GM13976 (cell line): ENCODE data around the gene NPRL2.
A peak's percentile ranks its signal among the peaks of the same experiment; 100 is the strongest.

ENCODE experiments used
- DNase-seq: peaks from one replicate; pipeline ENCODE4 v3.0.0; 2012; ENCODE audit warnings: low spot score
- in situ Hi-C: fragments of 300-500 bp; cut with MboI; formaldehyde crosslinking; loops from one replicate; pipeline ENCODE4 v1.12.0; 2022; ENCODE audit warnings: low sequenced_read_pairs, mixed read lengths, inconsistent platforms; ENCODE audit not compliant: unreplicated experiment
- TF ChIP-seq, protein P1 (sequence below): IDR thresholded peaks from 2 replicates; pipeline ENCODE4 v1.5.1; 2012; ENCODE audit warnings: borderline replicate concordance, mild to moderate bottlenecking; ENCODE audit not compliant: insufficient read depth; ENCODE audit errors: extremely low read depth, missing control alignments, control extremely low read depth

NPRL2 gene

GRCh38 chr3:50351323-50351697, 735 bp upstream of the NPRL2 start:
- TF ChIP-seq, protein P1, sequence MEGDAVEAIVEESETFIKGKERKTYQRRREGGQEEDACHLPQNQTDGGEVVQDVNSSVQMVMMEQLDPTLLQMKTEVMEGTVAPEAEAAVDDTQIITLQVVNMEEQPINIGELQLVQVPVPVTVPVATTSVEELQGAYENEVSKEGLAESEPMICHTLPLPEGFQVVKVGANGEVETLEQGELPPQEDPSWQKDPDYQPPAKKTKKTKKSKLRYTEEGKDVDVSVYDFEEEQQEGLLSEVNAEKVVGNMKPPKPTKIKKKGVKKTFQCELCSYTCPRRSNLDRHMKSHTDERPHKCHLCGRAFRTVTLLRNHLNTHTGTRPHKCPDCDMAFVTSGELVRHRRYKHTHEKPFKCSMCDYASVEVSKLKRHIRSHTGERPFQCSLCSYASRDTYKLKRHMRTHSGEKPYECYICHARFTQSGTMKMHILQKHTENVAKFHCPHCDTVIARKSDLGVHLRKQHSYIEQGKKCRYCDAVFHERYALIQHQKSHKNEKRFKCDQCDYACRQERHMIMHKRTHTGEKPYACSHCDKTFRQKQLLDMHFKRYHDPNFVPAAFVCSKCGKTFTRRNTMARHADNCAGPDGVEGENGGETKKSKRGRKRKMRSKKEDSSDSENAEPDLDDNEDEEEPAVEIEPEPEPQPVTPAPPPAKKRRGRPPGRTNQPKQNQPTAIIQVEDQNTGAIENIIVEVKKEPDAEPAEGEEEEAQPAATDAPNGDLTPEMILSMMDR: no peak

GRCh38 chr3:50350213-50350526, 405 bp downstream of the NPRL2 start:
- no peak for DNase-seq
- in situ Hi-C loops: no loop called here
- TF ChIP-seq, protein P1: no peak

More at GRCh38 chr3:50351323-50351697, 735 bp upstream of the NPRL2 start:
- in situ Hi-C loops: no loop called here
- DNase-seq: no peak

GRCh38 chr3:50347187-50347813, 3.3 kb downstream of the NPRL2 start:
- DNase-seq: peak; percentile 73
- in situ Hi-C loops: no loop called here
- TF ChIP-seq, protein P1: peak; percentile 51

DNA sequence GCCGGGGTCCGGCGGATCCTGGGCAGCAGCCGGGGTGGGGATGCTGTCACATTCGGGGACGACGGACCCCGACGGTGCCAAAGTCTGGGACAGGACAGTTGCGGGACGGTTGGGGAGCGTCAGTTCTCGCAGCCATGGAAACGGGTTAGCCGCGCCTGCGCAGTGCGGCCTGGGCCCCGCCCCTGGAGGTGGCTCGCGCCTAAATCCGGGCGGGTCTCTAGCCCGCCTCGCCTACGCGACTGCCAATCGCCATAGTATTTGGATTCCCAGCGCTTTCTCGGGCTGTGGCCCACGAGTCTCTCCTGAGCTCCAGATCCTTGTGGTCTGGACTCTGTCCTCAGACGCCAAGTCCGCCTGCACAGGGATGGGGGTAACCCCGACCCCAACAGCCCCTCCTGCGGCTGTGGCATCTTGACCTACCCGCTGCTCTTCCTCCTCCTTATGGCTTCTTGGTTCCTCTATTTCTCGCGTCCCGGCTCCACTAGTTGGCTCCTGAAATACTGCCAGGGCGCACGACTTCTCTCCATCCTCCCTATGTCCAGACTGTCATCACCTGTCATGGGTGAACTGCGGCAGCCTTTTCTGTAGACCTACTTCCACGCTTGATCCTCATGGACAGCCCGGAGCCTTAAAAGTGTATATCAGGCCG, 4.9 kb downstream of the NPRL2 start, which contains the start of gene ZMYND10:
Gene ZMYND10, minus strand, starts transcription at position 147 of the 649 bp plus-strand sequence. CDS start 153 bp downstream, outside the sequence.
- peak; percentile 89 for DNase-seq
- in situ Hi-C loops: no loop called here
- TF ChIP-seq, protein P1: no peak

GRCh38 chr3:50345008-50345407, 5.6 kb downstream of the NPRL2 start:
- in situ Hi-C loops: no loop called here
- DNase-seq: no peak
- TF ChIP-seq, protein P1: no peak

DNA sequence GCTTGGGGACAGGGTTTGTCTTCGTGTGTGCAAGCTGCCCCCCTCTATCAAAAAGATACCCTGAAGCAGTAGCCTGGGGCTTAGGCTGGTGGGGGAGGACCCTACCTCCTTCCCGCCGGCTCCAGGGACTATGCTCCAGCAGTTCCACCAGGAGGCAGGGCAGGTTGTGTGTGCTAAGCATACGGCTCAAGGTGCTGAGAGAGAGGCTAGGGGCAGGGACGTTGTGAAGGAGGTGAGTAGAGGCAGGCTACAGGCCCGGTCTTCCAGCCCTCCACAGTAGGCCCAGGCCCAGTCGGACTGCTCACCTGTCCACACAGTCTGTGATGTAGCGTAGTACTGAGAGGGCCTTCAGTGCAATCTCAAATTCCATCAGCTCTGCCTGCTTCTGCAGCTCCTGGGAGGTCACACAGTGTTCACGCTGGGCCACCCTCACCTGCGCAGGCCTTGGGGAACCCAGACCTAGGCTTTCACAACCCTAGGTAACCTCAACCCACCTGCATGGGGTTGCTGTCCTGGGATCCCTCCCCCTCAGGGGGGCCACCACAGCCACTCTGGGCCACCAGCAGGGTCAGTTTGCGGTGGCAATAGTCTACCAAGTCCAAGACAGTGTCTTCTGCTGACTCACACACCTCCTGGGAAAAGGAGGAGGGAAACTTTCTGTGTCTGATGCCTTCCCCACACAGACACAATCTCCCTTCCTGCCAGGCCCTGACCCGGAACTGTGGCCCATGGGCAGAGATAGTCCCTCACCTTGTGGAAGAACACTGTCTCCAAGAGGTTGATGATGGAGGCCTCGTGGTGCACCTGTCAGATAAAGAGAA, 7.6 kb downstream of the NPRL2 start:
- in situ Hi-C loops: no loop called here
- TF ChIP-seq, protein P1: no peak
- DNase-seq: no peak
